HUDEP-2 (cell line): Measurements from ENCODE around the gene FEZ2.

ENCODE experiments used
- DNase-seq, 76 experiments: peaks; one replicate each; lab custom pipeline; 2025; ENCODE audit not compliant: unreplicated experiment in 76 of 76; lab: John Stamatoyannopoulos, UW

The FEZ2 gene

GRCh38 chr2:36587556-36587955, 10.4 kb downstream of the FEZ2 start:
- DNase-seq, result no peak

- DNase-seq, result no peak
Measured at GRCh38 chr2:36587101-36587500, 10.9 kb downstream of the FEZ2 start.

GRCh38 chr2:36586672-36587071, 11.3 kb downstream of the FEZ2 start:
- no peak for DNase-seq

GRCh38 chr2:36584148-36584794, 13.7 kb downstream of the FEZ2 start:
- DNase-seq, result no peak

- DNase-seq, result no peak
Measured at GRCh38 chr2:36582951-36583350, 15.0 kb downstream of the FEZ2 start.

GRCh38 chr2:36582538-36582937, 15.4 kb downstream of the FEZ2 start:
- DNase-seq, result no peak

GRCh38 chr2:36579297-36579664, 18.7 kb downstream of the FEZ2 start:
- no peak for DNase-seq

GRCh38 chr2:36578343-36579296, 19.3 kb downstream of the FEZ2 start:
- DNase-seq, result no peak

- DNase-seq, result no peak
Measured at GRCh38 chr2:36577884-36578283, 20.1 kb downstream of the FEZ2 start.

GRCh38 chr2:36574560-36574959, 23.4 kb downstream of the FEZ2 start:
- no peak for DNase-seq

- no peak for DNase-seq
Measured at GRCh38 chr2:36573165-36573564, 24.8 kb downstream of the FEZ2 start.

- DNase-seq, result no peak
Measured at GRCh38 chr2:36572719-36573059, 25.3 kb downstream of the FEZ2 start.

GRCh38 chr2:36572054-36572718, 25.8 kb downstream of the FEZ2 start:
- no peak for DNase-seq

GRCh38 chr2:36570416-36570815, 27.6 kb downstream of the FEZ2 start:
- no peak for DNase-seq

GRCh38 chr2:36569267-36569856, 28.6 kb downstream of the FEZ2 start:
- no peak for DNase-seq

GRCh38 chr2:36568516-36569246, 29.3 kb downstream of the FEZ2 start:
- no peak for DNase-seq

- DNase-seq, result no peak
Measured at GRCh38 chr2:36567711-36568408, 30.1 kb downstream of the FEZ2 start.

GRCh38 chr2:36566887-36567286, 31.1 kb downstream of the FEZ2 start:
- no peak for DNase-seq

GRCh38 chr2:36565712-36566111, 32.3 kb downstream of the FEZ2 start:
- no peak for DNase-seq

- DNase-seq, result no peak
Measured at GRCh38 chr2:36564377-36564930, 33.5 kb downstream of the FEZ2 start.
